OCI-LY1 (cell line): ENCODE measurements around the gene ARHGAP6.

Experiments used
- H2AFZ ChIP-seq: fragments of 200-600 bp; sonication (generic), shearing (Covaris generic); 2 replicates; pipeline ENCODE4 v1.6.0; 2014; ENCODE audit warnings: antibody characterized with exemption, mild to moderate bottlenecking, low read length
- H3F3A ChIP-seq: fragments of 200-600 bp; sonication (generic), shearing (Covaris generic); 2 replicates; pipeline ENCODE4 v1.6.0; 2014; ENCODE audit warnings: mild to moderate bottlenecking, antibody characterized with exemption, low read length, moderate library complexity; ENCODE audit not compliant: insufficient read depth
- H3K27ac ChIP-seq: fragments of 200-600 bp; sonication (generic); 2 replicates; pipeline ENCODE4 v1.5.1; 2014; ENCODE audit warnings: low read length, mixed run types, mild to moderate bottlenecking, low read depth; ENCODE audit not compliant: poor library complexity, severe bottlenecking
- H3K27me3 ChIP-seq: fragments of 200-600 bp; sonication (generic); 2 replicates; pipeline ENCODE4 v1.6.0; 2014; ENCODE audit warnings: antibody characterized with exemption, mild to moderate bottlenecking, low read length, moderate library complexity; ENCODE audit not compliant: insufficient read depth
- H3K36me3 ChIP-seq: fragments of 200-600 bp; sonication (generic); 2 replicates; pipeline ENCODE4 v1.6.1; 2014; ENCODE audit warnings: mild to moderate bottlenecking, antibody characterized with exemption, low read length, moderate library complexity, mixed read lengths; ENCODE audit not compliant: insufficient read depth
- H3K4me1 ChIP-seq: fragments of 200-600 bp; sonication (generic); 2 replicates; pipeline ENCODE4 v1.5.1; 2014; ENCODE audit warnings: mild to moderate bottlenecking, low read length, moderate library complexity; ENCODE audit not compliant: insufficient read depth, severe bottlenecking
- H3K4me2 ChIP-seq: fragments of 200-600 bp; sonication (generic), shearing (Covaris generic); 2 replicates; pipeline ENCODE4 v1.6.1; 2014; ENCODE audit warnings: low read length
- H3K4me3 ChIP-seq: fragments of 200-600 bp; sonication (generic); 2 replicates; pipeline ENCODE4 v1.5.1; 2014; ENCODE audit warnings: low read length, low read depth, mild to moderate bottlenecking, mixed read lengths; ENCODE audit not compliant: poor library complexity, severe bottlenecking
- H3K79me2 ChIP-seq: fragments of 200-600 bp; shearing (Covaris generic); 2 replicates; pipeline ENCODE4 v1.6.1; 2016; ENCODE audit warnings: mixed run types, low read length, mixed read lengths; ENCODE audit not compliant: insufficient read depth
- H3K9ac ChIP-seq: fragments of 200-600 bp; sonication (generic), shearing (Covaris generic); 2 replicates; pipeline ENCODE4 v1.6.1; 2014; ENCODE audit warnings: mild to moderate bottlenecking, low read length, mixed read lengths
- H3K9me2 ChIP-seq: fragments of 200-600 bp; sonication (generic), shearing (Covaris generic); 2 replicates; pipeline ENCODE4 v1.6.1; 2014; ENCODE audit warnings: low read depth, mild to moderate bottlenecking, low read length, mixed read lengths
- H3K9me3 ChIP-seq: fragments of 200-600 bp; shearing (Covaris generic); 2 replicates; pipeline ENCODE4 v1.6.1; 2014; ENCODE audit warnings: low read length, mixed read lengths
- H4K20me1 ChIP-seq: fragments of 200-600 bp; sonication (generic), shearing (Covaris generic); 2 replicates; pipeline ENCODE4 v1.6.0; 2016; ENCODE audit warnings: mild to moderate bottlenecking, low read length; ENCODE audit not compliant: insufficient read depth
- CTCF ChIP-seq: fragments of 200-600 bp; sonication (generic), shearing (Covaris generic); IDR thresholded peaks from 2 replicates; pipeline ENCODE4 v1.5.1; 2017; ENCODE audit warnings: mild to moderate bottlenecking, antibody characterized with exemption, low read length, moderate library complexity, mixed read lengths
- EZH2 ChIP-seq: fragments of 200-600 bp; sonication (generic), shearing (Covaris generic); IDR thresholded peaks from 2 replicates; pipeline ENCODE4 v1.8.0; 2017; ENCODE audit warnings: borderline replicate concordance, mixed run types, mild to moderate bottlenecking, antibody characterized with exemption, low read length, moderate library complexity, mixed read lengths

ARHGAP6 gene

GRCh38 chrX:11414091-11414490 is 251.6 kb downstream of the ARHGAP6 start:
- Histone ChIP-seq H3K9me3 (no peaks in the 10 kb centered on the region), H3K27ac (no peak overlapping the region), H3F3A (no peaks in the 10 kb centered on the region), H3K79me2 (no peaks in the 10 kb centered on the region), H3K4me2 (no peak overlapping the region), H2AFZ (no peak overlapping the region), H3K27me3 (no peaks in the 10 kb centered on the region), H4K20me1 (no peaks in the 10 kb centered on the region), H3K4me1 (peaks cover 5% of the 10 kb centered on the region), H3K9ac (no peak overlapping the region), H3K36me3 (no peaks in the 10 kb centered on the region; the same call in 1 of the 2 replicates), H3K4me3 (no peak overlapping the region), H3K9me2 (no peaks in the 10 kb centered on the region)
- TF ChIP-seq EZH2 = no peak
- no peak for TF ChIP-seq CTCF

- H3K79me2 ChIP-seq = no peaks in the 10 kb centered on the region
- no peaks in the 10 kb centered on the region for H3F3A ChIP-seq
- no peak for TF ChIP-seq CTCF
- no peak for TF ChIP-seq EZH2
Observed at GRCh38 chrX:11412715-11413623, 252.8 kb downstream of the ARHGAP6 start.

GRCh38 chrX:11409957-11410356 is 255.8 kb downstream of the ARHGAP6 start:
- Histone ChIP-seq H3F3A (no peaks in the 10 kb centered on the region), H3K9ac (no peak overlapping the region), H3K4me2 (no peak overlapping the region), H3K9me3 (no peaks in the 10 kb centered on the region), H3K27ac (no peak overlapping the region), H3K27me3 (no peaks in the 10 kb centered on the region), H3K36me3 (no peaks in the 10 kb centered on the region), H3K4me3 (no peak overlapping the region), H3K79me2 (no peaks in the 10 kb centered on the region), H3K9me2 (no peaks in the 10 kb centered on the region), H3K4me1 (no peaks in the 10 kb centered on the region), H2AFZ (no peak overlapping the region), H4K20me1 (no peaks in the 10 kb centered on the region)
- TF ChIP-seq CTCF = no peak
- no peak for TF ChIP-seq EZH2

More at GRCh38 chrX:11412715-11413623, 252.8 kb downstream of the ARHGAP6 start:
- no peak overlapping the region for H3K4me2 ChIP-seq
- H3K9ac ChIP-seq = no peak overlapping the region
- no peaks in the 10 kb centered on the region for H3K9me3 ChIP-seq
- H3K36me3 ChIP-seq = no peaks in the 10 kb centered on the region; the same call in 1 of the 2 replicates
- H3K9me2 ChIP-seq = no peaks in the 10 kb centered on the region
- H3K4me3 ChIP-seq = no peak overlapping the region
- H3K4me1 ChIP-seq = peaks cover 5% of the 10 kb centered on the region
- H3K27ac ChIP-seq = no peak overlapping the region
- no peak overlapping the region for H2AFZ ChIP-seq
- H3K27me3 ChIP-seq = no peaks in the 10 kb centered on the region
- H4K20me1 ChIP-seq = no peaks in the 10 kb centered on the region
